HepG2 (cell line): ENCODE results near the gene ZDHHC19. TPM values are rescaled to one million over a fixed set of nuclear protein-coding genes. Genes with fewer than 3 reads are reported as not detected.

Experiments used
- ASH2L ChIP-seq: fragments of 300-600, 200-600 bp; sonication (generic); IDR thresholded peaks from 2 replicates; pipeline ENCODE4 v1.7.0; 2017; ENCODE audit warnings: low read depth, mild to moderate bottlenecking, moderate library complexity, mixed read lengths, low read length; ENCODE audit not compliant: insufficient read length
- CTCF ChIP-seq: sonication (generic); formaldehyde crosslinking; IDR thresholded peaks from 2 replicates; pipeline ENCODE4 v1.5.0; 2020; ENCODE audit warnings: mild to moderate bottlenecking, missing genetic modification reagents, moderate library complexity
- MAFK ChIP-seq, 2 experiments: IDR thresholded peaks in 1 of 2; conservative IDR thresholded peaks in 1 of 2; 2 replicates each; pipeline ENCODE4 v1.6.1; 2011; ENCODE audit warnings: improper control_type of control experiment in 2 of 2, low read length in 2 of 2
- MIER3 ChIP-seq: IDR thresholded peaks from 2 replicates; pipeline ENCODE4 v1.6.1; 2016; ENCODE audit warnings: missing compliant biosample characterization, borderline replicate concordance
- PHB2 ChIP-seq: fragments of 450-650 bp; IDR thresholded peaks from 2 replicates; pipeline ENCODE4 v1.6.1; 2018; ENCODE audit not compliant: partially characterized antibody
- PHF20 ChIP-seq: sonication (generic); formaldehyde crosslinking; IDR thresholded peaks from 2 replicates; pipeline ENCODE4 v1.5.0; 2020; ENCODE audit warnings: mild to moderate bottlenecking, missing genetic modification reagents
- SSRP1 ChIP-seq: IDR thresholded peaks from 2 replicates; pipeline ENCODE4 v1.6.1; 2016; ENCODE audit warnings: control low read depth
- ZC3H13 ChIP-seq: sonication (generic); formaldehyde crosslinking; IDR thresholded peaks from 2 replicates; pipeline ENCODE4 v1.8.1; 2023; ENCODE audit warnings: mild to moderate bottlenecking, missing genetic modification reagents, moderate library complexity
- ZNF263 ChIP-seq: sonication (generic); formaldehyde crosslinking; IDR thresholded peaks from 2 replicates; pipeline ENCODE4 v1.4.0; 2020; ENCODE audit warnings: missing genetic modification reagents
- ZNF619 ChIP-seq: sonication (generic); formaldehyde crosslinking; IDR thresholded peaks from 2 replicates; pipeline ENCODE4 v1.4.0; 2020; ENCODE audit warnings: mild to moderate bottlenecking, missing genetic modification reagents
- ZNF674 ChIP-seq: sonication (generic); formaldehyde crosslinking; IDR thresholded peaks from 2 replicates; pipeline ENCODE4 v1.5.0; 2020; ENCODE audit warnings: low read depth, mild to moderate bottlenecking, missing genetic modification reagents
- ZNF691 ChIP-seq: sonication (generic); formaldehyde crosslinking; IDR thresholded peaks from 2 replicates; pipeline ENCODE4 v1.4.0; 2020; ENCODE audit warnings: missing genetic modification reagents, low read depth, mild to moderate bottlenecking, borderline replicate concordance
- ZNF784 ChIP-seq: sonication (generic); formaldehyde crosslinking; IDR thresholded peaks from 2 replicates; pipeline ENCODE4 v1.5.1; 2020; ENCODE audit warnings: missing genetic modification reagents, mild to moderate bottlenecking, borderline replicate concordance
- polyA plus RNA-seq, 8 experiments: library from polyadenylated mRNA; depleted of rRNA in 3 of 8; stranded (reverse) in 7 of 8; unstranded in 1 of 8; fragments of >200 nt; fragmentation: Illumina TruSeq in 4 of 8; extraction: Trizol in 4 of 8; gene quantifications; 2 replicates each; pipeline versions ENCODE4 v1.2.1 to v1.2.3, GENCODE V29; 2011 to 2016; ENCODE audit warnings: low read depth in 4 of 8, missing spikeins in 1 of 8, mixed read lengths in 1 of 8; ENCODE audit not compliant: insufficient read depth in 1 of 8
- total RNA-seq, 5 experiments: library from RNA; depleted of rRNA; stranded (reverse); fragments of >200 nt; fragmentation: Illumina TruSeq; extraction: Trizol; gene quantifications; 2 replicates each; pipeline ENCODE4 v1.2.3, GENCODE V29; 2016; ENCODE audit warnings: low read depth in 1 of 5
- TF ChIP-seq, protein P1 (sequence below): sonication (generic); formaldehyde crosslinking; conservative IDR thresholded peaks from 2 replicates; pipeline ENCODE4 v1.5.0; 2020; ENCODE audit warnings: missing genetic modification reagents
- TF ChIP-seq, protein P2 (sequence below): sonication (generic); formaldehyde crosslinking; conservative IDR thresholded peaks from 2 replicates; pipeline ENCODE4 v1.4.0; 2020; ENCODE audit warnings: mild to moderate bottlenecking, missing genetic modification reagents, moderate library complexity
- TF ChIP-seq, protein P3 (sequence below): sonication (generic); formaldehyde crosslinking; IDR thresholded peaks from 2 replicates; pipeline ENCODE4 v1.5.1; 2020; ENCODE audit warnings: mild to moderate bottlenecking, missing genetic modification reagents

The ZDHHC19 gene
- total and polyA plus RNA-seq, 2 of the 13 experiments (the other 11 are each of a cell fraction or from before 2014, with no cell fraction given) = 0.22 to 0.53 TPM

- TF ChIP-seq CTCF (CRISPR knock-in tag) = no peak
- no peak; the same call in 1 of the 2 replicates for TF ChIP-seq SSRP1
- TF ChIP-seq ZNF263 (CRISPR knock-in tag) = peak; percentile 48
- TF ChIP-seq, protein P1, sequence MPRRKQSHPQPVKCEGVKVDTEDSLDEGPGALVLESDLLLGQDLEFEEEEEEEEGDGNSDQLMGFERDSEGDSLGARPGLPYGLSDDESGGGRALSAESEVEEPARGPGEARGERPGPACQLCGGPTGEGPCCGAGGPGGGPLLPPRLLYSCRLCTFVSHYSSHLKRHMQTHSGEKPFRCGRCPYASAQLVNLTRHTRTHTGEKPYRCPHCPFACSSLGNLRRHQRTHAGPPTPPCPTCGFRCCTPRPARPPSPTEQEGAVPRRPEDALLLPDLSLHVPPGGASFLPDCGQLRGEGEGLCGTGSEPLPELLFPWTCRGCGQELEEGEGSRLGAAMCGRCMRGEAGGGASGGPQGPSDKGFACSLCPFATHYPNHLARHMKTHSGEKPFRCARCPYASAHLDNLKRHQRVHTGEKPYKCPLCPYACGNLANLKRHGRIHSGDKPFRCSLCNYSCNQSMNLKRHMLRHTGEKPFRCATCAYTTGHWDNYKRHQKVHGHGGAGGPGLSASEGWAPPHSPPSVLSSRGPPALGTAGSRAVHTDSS = no peak
- TF ChIP-seq ZC3H13 (CRISPR knock-in tag) = no peak
- no peak for TF ChIP-seq PHB2
- TF ChIP-seq ZNF784 (CRISPR knock-in tag) = no peak
- TF ChIP-seq PHF20 (CRISPR knock-in tag) = no peak
- TF ChIP-seq ASH2L = peak; percentile 58
- TF ChIP-seq, protein P2, sequence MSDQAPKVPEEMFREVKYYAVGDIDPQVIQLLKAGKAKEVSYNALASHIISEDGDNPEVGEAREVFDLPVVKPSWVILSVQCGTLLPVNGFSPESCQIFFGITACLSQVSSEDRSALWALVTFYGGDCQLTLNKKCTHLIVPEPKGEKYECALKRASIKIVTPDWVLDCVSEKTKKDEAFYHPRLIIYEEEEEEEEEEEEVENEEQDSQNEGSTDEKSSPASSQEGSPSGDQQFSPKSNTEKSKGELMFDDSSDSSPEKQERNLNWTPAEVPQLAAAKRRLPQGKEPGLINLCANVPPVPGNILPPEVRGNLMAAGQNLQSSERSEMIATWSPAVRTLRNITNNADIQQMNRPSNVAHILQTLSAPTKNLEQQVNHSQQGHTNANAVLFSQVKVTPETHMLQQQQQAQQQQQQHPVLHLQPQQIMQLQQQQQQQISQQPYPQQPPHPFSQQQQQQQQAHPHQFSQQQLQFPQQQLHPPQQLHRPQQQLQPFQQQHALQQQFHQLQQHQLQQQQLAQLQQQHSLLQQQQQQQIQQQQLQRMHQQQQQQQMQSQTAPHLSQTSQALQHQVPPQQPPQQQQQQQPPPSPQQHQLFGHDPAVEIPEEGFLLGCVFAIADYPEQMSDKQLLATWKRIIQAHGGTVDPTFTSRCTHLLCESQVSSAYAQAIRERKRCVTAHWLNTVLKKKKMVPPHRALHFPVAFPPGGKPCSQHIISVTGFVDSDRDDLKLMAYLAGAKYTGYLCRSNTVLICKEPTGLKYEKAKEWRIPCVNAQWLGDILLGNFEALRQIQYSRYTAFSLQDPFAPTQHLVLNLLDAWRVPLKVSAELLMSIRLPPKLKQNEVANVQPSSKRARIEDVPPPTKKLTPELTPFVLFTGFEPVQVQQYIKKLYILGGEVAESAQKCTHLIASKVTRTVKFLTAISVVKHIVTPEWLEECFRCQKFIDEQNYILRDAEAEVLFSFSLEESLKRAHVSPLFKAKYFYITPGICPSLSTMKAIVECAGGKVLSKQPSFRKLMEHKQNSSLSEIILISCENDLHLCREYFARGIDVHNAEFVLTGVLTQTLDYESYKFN (CRISPR knock-in tag) = peak; percentile 99
- peak; percentile 62; the same call in 1 of the 2 replicates for TF ChIP-seq MIER3 (CRISPR knock-in tag)
- TF ChIP-seq MAFK (conservative IDR thresholded peaks at IDR 0.05 in 1 of 2, IDR thresholded peaks at IDR 0.05 in 1 of 2; ENCODE audit: low read length in 2 of 2) = 0 out of 4 replicates have a peak, but pooled peaks of 1 of the 2 experiments have one; percentile 3
- TF ChIP-seq, protein P3, sequence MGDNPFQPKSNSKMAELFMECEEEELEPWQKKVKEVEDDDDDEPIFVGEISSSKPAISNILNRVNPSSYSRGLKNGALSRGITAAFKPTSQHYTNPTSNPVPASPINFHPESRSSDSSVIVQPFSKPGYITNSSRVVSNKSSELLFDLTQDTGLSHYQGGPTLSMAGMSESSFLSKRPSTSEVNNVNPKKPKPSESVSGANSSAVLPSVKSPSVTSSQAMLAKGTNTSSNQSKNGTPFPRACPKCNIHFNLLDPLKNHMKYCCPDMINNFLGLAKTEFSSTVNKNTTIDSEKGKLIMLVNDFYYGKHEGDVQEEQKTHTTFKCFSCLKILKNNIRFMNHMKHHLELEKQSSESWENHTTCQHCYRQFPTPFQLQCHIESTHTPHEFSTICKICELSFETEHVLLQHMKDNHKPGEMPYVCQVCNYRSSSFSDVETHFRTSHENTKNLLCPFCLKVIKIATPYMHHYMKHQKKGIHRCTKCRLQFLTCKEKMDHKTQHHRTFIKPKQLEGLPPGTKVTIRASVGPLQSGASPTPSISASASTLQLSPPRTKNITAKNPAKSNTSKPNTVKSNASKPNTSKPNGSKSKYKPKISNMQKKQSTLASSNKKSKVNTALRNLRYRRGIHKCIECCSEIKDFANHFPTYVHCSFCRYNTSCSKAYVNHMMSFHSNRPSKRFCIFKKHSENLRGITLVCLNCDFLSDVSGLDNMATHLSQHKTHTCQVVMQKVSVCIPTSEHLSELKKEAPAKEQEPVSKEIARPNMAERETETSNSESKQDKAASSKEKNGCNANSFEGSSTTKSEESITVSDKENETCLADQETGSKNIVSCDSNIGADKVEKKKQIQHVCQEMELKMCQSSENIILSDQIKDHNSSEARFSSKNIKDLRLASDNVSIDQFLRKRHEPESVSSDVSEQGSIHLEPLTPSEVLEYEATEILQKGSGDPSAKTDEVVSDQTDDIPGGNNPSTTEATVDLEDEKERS (CRISPR knock-in tag) = peak; percentile 77; the same call in 1 of the 2 replicates
- TF ChIP-seq ZNF619 (CRISPR knock-in tag) = no peak
- TF ChIP-seq ZNF674 (CRISPR knock-in tag) = no peak
- TF ChIP-seq ZNF691 (CRISPR knock-in tag) = no peak; the same call in 1 of the 2 replicates
Observed at GRCh38 chr3:196214783-196215441, 3.7 kb upstream of the ZDHHC19 start (continued).
